ENCODE results near the gene PILRB. TPM values are rescaled to one million over a fixed set of nuclear protein-coding genes. Genes with fewer than 3 reads are reported as not detected.

PILRB gene
- total RNA-seq, 1 experiment from 2014 or later: 50.1 TPM

DNA sequence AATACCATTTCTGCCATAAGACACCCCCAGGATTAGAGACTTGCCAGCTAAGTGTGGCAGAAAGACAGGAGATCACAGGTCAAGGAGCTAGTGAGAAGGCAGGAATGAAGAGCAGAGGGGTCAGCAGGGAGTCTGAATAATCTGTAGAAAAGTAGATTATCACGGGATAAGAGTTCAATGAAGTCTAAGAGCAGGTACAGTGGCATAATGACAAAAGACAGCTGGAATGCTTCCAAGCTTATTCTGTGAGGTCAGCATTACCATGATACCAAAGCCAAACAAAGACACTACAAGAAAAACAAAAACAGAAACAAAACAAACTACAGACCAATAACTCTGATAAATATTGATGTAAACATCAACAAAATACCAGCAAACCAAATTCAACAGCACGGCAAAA, 36.2 kb downstream of the PILRB start:
- no peak overlapping the region for H4K5ac ChIP-seq (ENCODE audit: insufficient read length, low read depth, low read length)

More for the DNA sequence above, 36.2 kb downstream of the PILRB start:
- no peak overlapping the region for H3K4me2 ChIP-seq (ENCODE audit: insufficient read depth, insufficient read length, low read length)
- no peak overlapping the region for H2BK15ac ChIP-seq (ENCODE audit: low read depth, low read length)
- Mint-ChIP-seq H3K36me3 (ENCODE audit: insufficient read depth in 1 of 3, low read depth in 3 of 3) (no peaks in the 10 kb centered on the region), H3K27ac (no peak overlapping the region), H3K9me3 (no peaks in the 10 kb centered on the region), H3K27me3 (ENCODE audit: low read depth) (peaks cover 27% of the 10 kb centered on the region), H3K4me3 (no peak overlapping the region), H3K4me1 (peaks cover 20 to 42% of the 10 kb centered on the region in 2 experiments)
- H2BK5ac ChIP-seq (ENCODE audit: insufficient read length, low read length): no peak overlapping the region
- no peak overlapping the region for H3K14ac ChIP-seq (ENCODE audit: insufficient read depth, low read length)
- H4K91ac ChIP-seq (ENCODE audit: insufficient read length, low read depth, low read length): no peak overlapping the region
- H2AK5ac ChIP-seq (ENCODE audit: insufficient read length, low read length): no peak overlapping the region
- no peak for DNase-seq
- H2BK20ac ChIP-seq (ENCODE audit: low read depth, low read length, poor library complexity, severe bottlenecking): no peak overlapping the region
- H3K9me3 ChIP-seq (ENCODE audit: control insufficient read depth, low read depth, low read length): no peaks in the 10 kb centered on the region
- H4K8ac ChIP-seq (replicated peaks; ENCODE audit: insufficient read length, low read depth, low read length): no peak overlapping the region
- H3K9ac ChIP-seq (ENCODE audit: extremely low read depth, insufficient read length, low read length): no peak overlapping the region
- no peaks in the 10 kb centered on the region for H3K79me2 ChIP-seq (ENCODE audit: insufficient read depth, low read length)
- no peak overlapping the region for H2BK120ac ChIP-seq (ENCODE audit: low read depth, low read length, poor library complexity, severe bottlenecking)
- H3K56ac ChIP-seq (ENCODE audit: insufficient read length, low read depth, low read length): no peak overlapping the region
- H4K20me1 ChIP-seq (ENCODE audit: control insufficient read depth, insufficient read depth, insufficient read length): no peaks in the 10 kb centered on the region
- peaks cover 2% of the 10 kb centered on the region for H3K23me2 ChIP-seq (ENCODE audit: insufficient read length, low read depth, low read length, poor library complexity, severe bottlenecking)
- no peaks in the 10 kb centered on the region for H3K4me1 ChIP-seq (ENCODE audit: insufficient read depth, low read length)
- no CpG with 5 or more reads among the region's 2 CpGs for WGBS (ENCODE audit: extremely low coverage, insufficient read length, low lambda C conversion rate)
- H3T11ph ChIP-seq (ENCODE audit: low read length): no peak overlapping the region
- H2AFZ ChIP-seq (ENCODE audit: low read length): no peak overlapping the region
- no peaks in the 10 kb centered on the region for H3K27me3 ChIP-seq (ENCODE audit: insufficient read depth, low read length)
- H3K27ac ChIP-seq (ENCODE audit: insufficient read length, low read depth, low read length): no peak overlapping the region
- TF ChIP-seq, protein P1, sequence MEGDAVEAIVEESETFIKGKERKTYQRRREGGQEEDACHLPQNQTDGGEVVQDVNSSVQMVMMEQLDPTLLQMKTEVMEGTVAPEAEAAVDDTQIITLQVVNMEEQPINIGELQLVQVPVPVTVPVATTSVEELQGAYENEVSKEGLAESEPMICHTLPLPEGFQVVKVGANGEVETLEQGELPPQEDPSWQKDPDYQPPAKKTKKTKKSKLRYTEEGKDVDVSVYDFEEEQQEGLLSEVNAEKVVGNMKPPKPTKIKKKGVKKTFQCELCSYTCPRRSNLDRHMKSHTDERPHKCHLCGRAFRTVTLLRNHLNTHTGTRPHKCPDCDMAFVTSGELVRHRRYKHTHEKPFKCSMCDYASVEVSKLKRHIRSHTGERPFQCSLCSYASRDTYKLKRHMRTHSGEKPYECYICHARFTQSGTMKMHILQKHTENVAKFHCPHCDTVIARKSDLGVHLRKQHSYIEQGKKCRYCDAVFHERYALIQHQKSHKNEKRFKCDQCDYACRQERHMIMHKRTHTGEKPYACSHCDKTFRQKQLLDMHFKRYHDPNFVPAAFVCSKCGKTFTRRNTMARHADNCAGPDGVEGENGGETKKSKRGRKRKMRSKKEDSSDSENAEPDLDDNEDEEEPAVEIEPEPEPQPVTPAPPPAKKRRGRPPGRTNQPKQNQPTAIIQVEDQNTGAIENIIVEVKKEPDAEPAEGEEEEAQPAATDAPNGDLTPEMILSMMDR (conservative IDR thresholded peaks at IDR 0.05): no peak
- no peak overlapping the region for H2BK12ac ChIP-seq (ENCODE audit: insufficient read length, low read depth, low read length)
- H3K4ac ChIP-seq (ENCODE audit: low read depth, low read length): no peak overlapping the region
- H3K79me1 ChIP-seq (ENCODE audit: insufficient read depth, low read depth, low read length, poor library complexity, severe bottlenecking): no peaks in the 10 kb centered on the region
- H3K18ac ChIP-seq (ENCODE audit: insufficient read length, low read depth, low read length): no peak overlapping the region
- H3K23ac ChIP-seq (ENCODE audit: insufficient read length, low read depth, low read length): no peak overlapping the region

Data from H9 (cell line).